Activated naive CD4-positive, alpha-beta T cell treated with anti-CD3 and anti-CD28 coated beads, Interleukin-2, amount 50 U/mL, for 24 hours (primary cell): ENCODE measurements around the gene IP6K1.
"Not testable (repeated sequence)": the region's sequence is repeated elsewhere in the genome, so short reads cannot be mapped to it uniquely, and the experiment has no call there.

Experiments used
- H3K27ac Mint-ChIP-seq: one replicate; pipeline ENCODE4 v1.8.0; 2021; ENCODE audit warnings: mild to moderate bottlenecking, mixed read lengths
- H3K27me3 Mint-ChIP-seq: one replicate; pipeline ENCODE4 v1.8.0; 2021; ENCODE audit warnings: mixed read lengths
- H3K36me3 Mint-ChIP-seq: one replicate; pipeline ENCODE4 v1.8.0; 2021; ENCODE audit warnings: mixed read lengths
- H3K4me1 Mint-ChIP-seq: one replicate; pipeline ENCODE4 v1.8.0; 2021; ENCODE audit warnings: mixed read lengths
- H3K4me3 Mint-ChIP-seq: one replicate; pipeline ENCODE4 v1.8.0; 2021; ENCODE audit warnings: mild to moderate bottlenecking, mixed read lengths
- H3K9me3 Mint-ChIP-seq: one replicate; pipeline ENCODE4 v1.8.0; 2021; ENCODE audit warnings: mixed read lengths

The IP6K1 gene

GRCh38 chr3:49754536-49754935, 31.8 kb downstream of the IP6K1 start:
- peaks cover 2% of the 10 kb centered on the region for H3K36me3 Mint-ChIP-seq
- no peak overlapping the region for H3K27ac Mint-ChIP-seq
- no peaks in the 10 kb centered on the region for H3K9me3 Mint-ChIP-seq
- peaks cover 47% of the 10 kb centered on the region for H3K4me1 Mint-ChIP-seq
- no peak overlapping the region for H3K4me3 Mint-ChIP-seq
- no peaks in the 10 kb centered on the region for H3K27me3 Mint-ChIP-seq

- Mint-ChIP-seq H3K27ac (no peak overlapping the region), H3K4me3 (no peak overlapping the region), H3K4me1 (peaks cover 40% of the 10 kb centered on the region), H3K27me3 (no peaks in the 10 kb centered on the region), H3K9me3 (no peaks in the 10 kb centered on the region), H3K36me3 (peaks cover 4% of the 10 kb centered on the region)
Measured at GRCh38 chr3:49751501-49751900, 34.8 kb downstream of the IP6K1 start.

GRCh38 chr3:49750056-49750455, 36.3 kb downstream of the IP6K1 start:
- Mint-ChIP-seq H3K9me3 (no peaks in the 10 kb centered on the region), H3K4me3 (no peak overlapping the region), H3K4me1 (peaks cover 32% of the 10 kb centered on the region), H3K36me3 (peaks cover 4% of the 10 kb centered on the region), H3K27me3 (no peaks in the 10 kb centered on the region), H3K27ac (peak overlapping the region; percentile 33)

GRCh38 chr3:49748874-49749273, 37.5 kb downstream of the IP6K1 start:
- not testable (repeated sequence) for H3K4me3 Mint-ChIP-seq, H3K27ac Mint-ChIP-seq, H3K36me3 Mint-ChIP-seq, H3K9me3 Mint-ChIP-seq, H3K27me3 Mint-ChIP-seq
- H3K4me1 Mint-ChIP-seq: peaks cover 27% of the 10 kb centered on the region

GRCh38 chr3:49747792-49748480, 38.4 kb downstream of the IP6K1 start:
- Mint-ChIP-seq H3K4me1 (peaks cover 19% of the 10 kb centered on the region), H3K36me3 (peaks cover 6% of the 10 kb centered on the region), H3K27me3 (no peaks in the 10 kb centered on the region), H3K27ac (peak overlapping the region; percentile 59), H3K9me3 (no peaks in the 10 kb centered on the region), H3K4me3 (no peak overlapping the region)

- H3K27me3 Mint-ChIP-seq: no peaks in the 10 kb centered on the region
- H3K9me3 Mint-ChIP-seq: no peaks in the 10 kb centered on the region
- peaks cover 6% of the 10 kb centered on the region for H3K36me3 Mint-ChIP-seq
- no peak overlapping the region for H3K4me3 Mint-ChIP-seq
- H3K4me1 Mint-ChIP-seq: peaks cover 18% of the 10 kb centered on the region
- no peak overlapping the region for H3K27ac Mint-ChIP-seq
Measured at GRCh38 chr3:49745986-49746385, 40.4 kb downstream of the IP6K1 start.

GRCh38 chr3:49740427-49740826, 45.9 kb downstream of the IP6K1 start:
- peaks cover 18% of the 10 kb centered on the region for H3K4me1 Mint-ChIP-seq
- H3K4me3 Mint-ChIP-seq: no peak overlapping the region
- peak overlapping the region; percentile 62 for H3K27ac Mint-ChIP-seq
- no peaks in the 10 kb centered on the region for H3K27me3 Mint-ChIP-seq
- H3K9me3 Mint-ChIP-seq: no peaks in the 10 kb centered on the region
- H3K36me3 Mint-ChIP-seq: peaks cover 5% of the 10 kb centered on the region

- peaks cover 5% of the 10 kb centered on the region for H3K36me3 Mint-ChIP-seq
Measured at GRCh38 chr3:49738067-49738713, 48.2 kb downstream of the IP6K1 start.

GRCh38 chr3:49734752-49735151, 51.6 kb downstream of the IP6K1 start:
- Mint-ChIP-seq H3K4me1 (peaks cover 11% of the 10 kb centered on the region), H3K9me3 (no peaks in the 10 kb centered on the region), H3K36me3 (peaks cover 10% of the 10 kb centered on the region), H3K27ac (no peak overlapping the region), H3K4me3 (no peak overlapping the region), H3K27me3 (no peaks in the 10 kb centered on the region)

More at GRCh38 chr3:49738067-49738713, 48.2 kb downstream of the IP6K1 start:
- no peaks in the 10 kb centered on the region for H3K9me3 Mint-ChIP-seq
- peaks cover 15% of the 10 kb centered on the region for H3K4me1 Mint-ChIP-seq
- H3K27me3 Mint-ChIP-seq: no peaks in the 10 kb centered on the region
- H3K4me3 Mint-ChIP-seq: no peak overlapping the region
- H3K27ac Mint-ChIP-seq: peak overlapping the region; percentile 26

- Mint-ChIP-seq H3K27me3 (no peaks in the 10 kb centered on the region), H3K27ac (no peak overlapping the region), H3K4me3 (no peak overlapping the region), H3K4me1 (peaks cover 4% of the 10 kb centered on the region), H3K9me3 (no peaks in the 10 kb centered on the region), H3K36me3 (peaks cover 10% of the 10 kb centered on the region)
Measured at GRCh38 chr3:49733551-49733950, 52.8 kb downstream of the IP6K1 start.

GRCh38 chr3:49732597-49732996, 53.7 kb downstream of the IP6K1 start:
- Mint-ChIP-seq H3K27ac (no peak overlapping the region), H3K9me3 (no peaks in the 10 kb centered on the region), H3K36me3 (peaks cover 10% of the 10 kb centered on the region), H3K4me1 (no peaks in the 10 kb centered on the region), H3K27me3 (no peaks in the 10 kb centered on the region), H3K4me3 (no peak overlapping the region)

- Mint-ChIP-seq H3K4me1 (no peaks in the 10 kb centered on the region), H3K27me3 (no peaks in the 10 kb centered on the region), H3K36me3 (peaks cover 8% of the 10 kb centered on the region), H3K9me3 (no peaks in the 10 kb centered on the region), H3K4me3 (no peak overlapping the region), H3K27ac (no peak overlapping the region)
Measured at GRCh38 chr3:49729966-49730609, 56.3 kb downstream of the IP6K1 start.

GRCh38 chr3:49727924-49728361, 58.4 kb downstream of the IP6K1 start:
- H3K4me1 Mint-ChIP-seq: peaks cover 7% of the 10 kb centered on the region

GRCh38 chr3:49727154-49727923, 59.0 kb downstream of the IP6K1 start:
- Mint-ChIP-seq H3K4me3 (no peak overlapping the region), H3K36me3 (peaks cover 3% of the 10 kb centered on the region), H3K27me3 (no peaks in the 10 kb centered on the region), H3K27ac (no peak overlapping the region), H3K4me1 (peaks cover 13% of the 10 kb centered on the region), H3K9me3 (no peaks in the 10 kb centered on the region)

More at GRCh38 chr3:49727924-49728361, 58.4 kb downstream of the IP6K1 start:
- Mint-ChIP-seq H3K4me3 (no peak overlapping the region), H3K36me3 (peaks cover 4% of the 10 kb centered on the region), H3K27me3 (no peaks in the 10 kb centered on the region), H3K27ac (no peak overlapping the region), H3K9me3 (no peaks in the 10 kb centered on the region)

GRCh38 chr3:49725906-49726681, 60.2 kb downstream of the IP6K1 start:
- no peaks in the 10 kb centered on the region for H3K9me3 Mint-ChIP-seq
- no peaks in the 10 kb centered on the region for H3K27me3 Mint-ChIP-seq
- no peak overlapping the region for H3K4me3 Mint-ChIP-seq
- H3K27ac Mint-ChIP-seq: no peak overlapping the region
- peaks cover 3% of the 10 kb centered on the region for H3K36me3 Mint-ChIP-seq
- peaks cover 14% of the 10 kb centered on the region for H3K4me1 Mint-ChIP-seq
